NCI-H187 (cell line): ENCODE data around the gene MYO16.
"Not testable (repeated sequence)": the region's sequence is repeated elsewhere in the genome, so short reads cannot be mapped to it uniquely, and the experiment has no call there.

Experiments used
- DNase-seq, 2 experiments: peaks; one replicate each; lab custom pipeline; 2025; lab: John Stamatoyannopoulos, UW

MYO16 gene

DNA sequence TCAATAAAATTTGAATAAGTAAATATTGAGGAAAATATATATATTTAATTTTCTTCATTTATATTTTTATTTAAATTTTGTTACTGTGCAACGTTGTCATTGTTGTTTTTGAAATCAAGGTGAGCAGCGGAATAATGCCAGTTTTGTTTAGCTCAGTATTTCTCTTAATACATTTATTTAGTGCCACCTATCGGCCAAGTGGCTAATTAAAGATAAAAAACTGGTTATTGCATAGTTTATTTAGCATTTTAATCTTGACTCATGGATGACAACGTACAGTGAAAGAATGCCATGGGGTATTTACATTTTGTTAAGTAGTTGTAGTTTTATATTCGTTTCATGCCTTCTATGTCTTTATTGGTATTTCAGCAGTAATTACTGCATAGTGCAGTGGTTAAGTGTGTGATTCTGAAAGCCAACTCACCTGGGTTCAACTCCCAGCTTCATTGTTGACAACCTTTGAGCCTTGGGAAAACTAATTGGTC is 265.9 kb downstream of the MYO16 start:
- DNase-seq = peak; percentile 9 to 18

DNA sequence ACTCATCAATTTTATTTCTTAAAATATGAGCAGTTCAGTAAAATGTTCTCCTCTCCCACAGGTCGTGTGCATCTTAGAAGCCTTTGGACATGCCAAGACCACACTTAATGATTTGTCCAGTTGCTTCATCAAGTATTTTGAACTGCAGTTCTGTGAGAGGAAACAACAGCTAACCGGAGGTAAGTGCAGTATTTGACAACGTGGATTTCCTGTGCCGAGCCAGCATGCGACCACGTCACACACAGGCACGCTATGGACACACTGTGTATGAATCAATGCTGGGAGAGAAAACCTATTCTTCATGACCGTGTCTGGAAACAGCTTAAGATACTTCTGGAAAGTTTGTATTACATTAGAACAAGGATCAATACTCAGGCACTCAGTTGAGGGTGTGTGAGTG is 268.5 kb downstream of the MYO16 start:
- no peak for DNase-seq

DNA sequence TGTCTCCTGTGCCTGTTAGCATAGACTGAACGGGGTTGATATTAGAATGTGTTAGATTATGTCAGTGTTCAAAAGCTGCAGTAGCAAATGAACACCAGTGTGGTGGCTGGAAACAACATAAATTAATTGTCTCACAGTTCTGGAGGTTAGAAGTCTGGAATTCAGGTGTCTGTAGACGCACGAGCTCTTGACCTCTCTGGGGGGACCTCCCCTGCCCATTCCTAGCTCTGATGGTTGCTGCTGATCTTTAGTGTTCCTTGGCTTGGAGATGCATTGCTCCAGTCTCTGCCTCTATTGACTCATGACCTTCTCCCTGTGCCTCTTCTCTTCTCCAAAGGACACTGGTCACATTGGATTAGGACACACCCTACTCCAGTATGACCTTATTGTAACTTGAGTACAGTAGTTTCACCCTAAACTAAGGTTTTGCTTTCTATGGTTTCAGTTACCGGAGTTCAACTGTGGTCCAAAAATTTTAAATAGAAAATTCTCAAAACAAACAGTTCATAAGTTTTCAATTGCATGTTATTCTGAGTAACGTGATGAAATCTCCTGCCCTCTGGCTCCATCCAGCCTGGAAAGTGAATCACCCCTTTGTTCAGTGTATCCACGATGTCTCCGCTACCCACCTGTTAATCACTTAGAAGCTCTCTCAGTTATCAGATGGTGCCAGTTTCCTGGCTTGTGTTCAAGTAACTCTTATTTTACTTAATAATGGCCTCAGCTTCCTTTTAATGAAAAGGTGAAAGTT is 273.2 kb downstream of the MYO16 start:
- no peak for DNase-seq

DNA sequence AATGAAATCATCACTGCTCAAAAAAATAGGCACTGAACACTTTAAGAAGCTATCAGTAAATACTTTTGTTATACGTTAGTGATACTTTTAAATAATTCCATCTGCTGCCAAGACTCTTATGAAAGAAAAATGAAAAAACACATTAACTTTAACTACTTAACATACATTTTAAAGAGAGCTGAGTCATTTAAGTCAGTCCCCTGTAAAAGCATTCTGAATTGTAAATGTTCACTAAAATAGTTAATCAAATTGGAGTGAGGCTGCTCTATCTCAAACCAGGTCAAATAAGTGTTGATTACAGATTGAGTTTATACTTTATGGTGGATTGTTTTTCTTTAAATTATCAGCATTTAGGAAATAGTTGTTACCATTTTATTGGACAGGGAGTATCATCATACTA is 274.2 kb downstream of the MYO16 start:
- DNase-seq = no peak

- DNase-seq = no peak
These were observed 282.4 kb downstream of the MYO16 start for GRCh38 chr13:108911807-108912206.

GRCh38 chr13:108913731-108914130 is 284.3 kb downstream of the MYO16 start:
- DNase-seq = not testable (repeated sequence)

DNA sequence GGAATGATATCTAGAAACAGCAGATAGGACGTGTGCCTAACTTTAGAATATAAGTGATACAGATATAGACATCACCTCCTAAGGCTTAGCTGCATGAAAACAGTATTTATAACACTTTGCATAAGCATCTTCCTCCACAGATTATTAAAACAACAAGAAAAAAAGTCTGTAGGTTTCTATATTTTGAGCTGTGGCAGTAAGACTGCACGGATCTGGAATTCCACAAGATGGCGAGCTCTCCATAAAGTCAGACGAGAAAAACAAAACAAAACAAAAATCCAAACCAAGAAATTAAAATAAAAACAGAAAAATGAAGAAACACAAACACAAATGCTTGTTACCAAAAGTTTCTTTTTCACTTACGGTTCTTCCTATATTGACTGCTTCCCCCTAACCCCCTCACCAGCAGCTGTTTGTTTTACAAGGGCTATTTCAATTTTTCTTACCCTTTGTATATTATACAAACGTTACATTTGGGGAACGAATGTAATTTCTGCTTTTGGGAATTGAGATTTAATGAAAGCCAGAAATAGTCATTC is 285.8 kb downstream of the MYO16 start:
- no peak for DNase-seq

- DNase-seq = no peak
These were observed 286.5 kb downstream of the MYO16 start for GRCh38 chr13:108915634-108916512.

- no peak for DNase-seq
These were observed 288.2 kb downstream of the MYO16 start for GRCh38 chr13:108917581-108917980.

GRCh38 chr13:108919036-108919907 is 289.9 kb downstream of the MYO16 start:
- no peak for DNase-seq

DNA sequence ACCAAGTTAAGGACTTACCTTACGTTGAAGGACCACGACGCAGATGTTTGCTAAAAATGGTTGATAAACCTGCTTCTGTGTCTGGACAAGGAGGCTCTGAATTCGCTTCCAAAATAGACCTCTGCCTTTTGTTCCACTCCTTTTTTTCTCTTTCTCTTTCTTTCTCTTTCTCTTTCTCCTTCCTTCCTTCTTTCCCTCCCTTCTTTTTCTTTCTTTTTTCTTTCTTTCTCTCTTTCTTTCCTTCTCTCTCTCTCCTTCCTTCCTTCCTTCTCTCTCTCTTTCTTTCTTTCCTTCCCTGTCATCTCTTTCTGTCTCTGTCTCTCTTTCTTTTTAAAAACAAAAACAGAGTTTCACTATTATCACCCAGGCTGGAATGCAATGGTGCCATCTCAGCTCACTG is 290.7 kb downstream of the MYO16 start:
- DNase-seq = no peak

GRCh38 chr13:108921238-108921637 is 291.8 kb downstream of the MYO16 start:
- no peak for DNase-seq

DNA sequence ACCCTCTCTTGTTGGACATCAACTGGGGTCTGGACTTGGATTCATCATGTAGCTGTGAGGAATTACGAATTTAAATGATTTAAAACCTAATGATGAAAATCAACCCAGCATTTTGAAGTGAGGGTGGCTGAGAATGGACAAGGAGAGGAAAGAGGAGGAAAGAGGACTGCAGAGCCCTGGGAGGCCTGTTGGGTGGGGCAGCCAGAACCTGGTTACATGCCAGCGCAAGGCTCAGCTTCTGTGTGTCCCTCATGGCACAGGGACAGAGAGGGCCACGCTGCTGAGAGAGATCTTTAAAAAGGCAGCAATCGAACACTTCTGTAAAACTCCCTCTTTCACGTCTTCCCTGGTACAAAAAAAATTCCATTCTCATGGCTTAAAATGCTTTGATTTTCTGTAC is 292.7 kb downstream of the MYO16 start:
- DNase-seq = no peak

DNA sequence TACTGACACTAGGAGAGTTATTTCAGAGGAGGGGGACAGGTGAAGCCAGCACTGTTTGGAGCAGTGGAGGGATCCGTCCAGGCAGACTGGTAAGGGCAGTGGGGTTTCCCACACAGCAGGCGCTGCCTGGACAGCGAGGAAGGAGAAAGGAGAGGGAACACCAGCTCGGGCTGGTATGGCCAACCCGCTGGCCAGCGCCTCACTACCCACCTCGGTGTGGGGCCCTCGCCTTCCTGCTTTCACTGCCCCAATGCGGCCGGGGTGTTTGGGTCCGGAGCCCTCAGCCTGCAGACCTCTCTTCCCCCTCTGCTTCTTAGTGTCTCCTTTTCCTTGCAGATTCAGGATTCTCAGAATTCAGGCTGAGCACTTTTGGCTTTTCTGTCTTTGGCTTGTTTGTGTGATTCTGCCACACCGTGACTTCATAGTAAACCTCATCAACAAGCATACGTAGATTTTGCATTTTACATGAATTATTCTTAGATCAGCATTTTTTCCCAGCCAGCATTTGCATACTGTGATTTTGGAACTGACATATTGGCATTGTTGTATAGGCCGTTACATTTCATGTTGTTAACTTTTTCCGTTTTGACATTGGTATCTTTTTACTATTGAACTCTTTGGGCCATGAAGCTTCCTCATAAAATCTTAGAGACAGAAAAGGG is 294.1 kb downstream of the MYO16 start:
- no peak for DNase-seq

DNA sequence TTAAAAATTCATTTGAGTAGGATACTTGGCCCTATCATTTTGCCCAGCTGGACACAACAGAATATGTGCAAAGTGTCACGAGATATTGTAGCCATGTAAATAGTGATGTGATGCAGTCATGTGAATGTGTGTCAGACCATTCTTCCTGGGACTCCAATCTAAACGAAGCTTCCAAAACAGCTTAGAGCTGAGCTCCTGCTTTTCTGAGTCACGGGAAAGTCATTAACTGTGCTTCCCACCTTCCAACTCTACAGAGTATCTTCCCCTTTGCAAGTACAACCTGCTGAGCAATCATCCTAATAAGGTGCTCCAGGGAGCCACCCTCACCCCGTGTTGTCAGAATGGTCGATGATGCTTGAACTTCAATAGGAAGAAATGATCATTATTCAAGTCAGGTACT is 294.7 kb downstream of the MYO16 start:
- no peak for DNase-seq

DNA sequence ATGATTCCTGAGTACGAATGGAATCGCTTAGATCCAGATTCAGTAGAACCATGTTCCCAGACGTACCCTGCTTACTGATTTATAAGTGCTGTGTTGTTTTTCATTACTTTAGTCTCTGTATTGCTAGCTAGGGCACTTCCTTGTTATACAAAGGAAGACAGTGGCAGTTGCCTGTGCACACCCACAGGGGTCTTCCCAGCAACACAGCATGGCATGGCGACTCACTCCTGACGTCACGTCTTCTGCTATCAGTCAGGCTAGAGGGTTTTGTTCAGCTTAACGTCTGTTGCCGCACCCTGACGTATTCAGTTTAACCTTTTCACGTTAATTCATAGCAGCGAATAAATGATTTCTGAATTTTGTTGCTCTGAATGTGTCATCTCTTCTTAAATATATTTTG is 295.1 kb downstream of the MYO16 start:
- DNase-seq = no peak

GRCh38 chr13:108925070-108925469 is 295.7 kb downstream of the MYO16 start:
- DNase-seq = no peak

- DNase-seq = no peak
These were observed 297.5 kb downstream of the MYO16 start for GRCh38 chr13:108926862-108927261.

DNA sequence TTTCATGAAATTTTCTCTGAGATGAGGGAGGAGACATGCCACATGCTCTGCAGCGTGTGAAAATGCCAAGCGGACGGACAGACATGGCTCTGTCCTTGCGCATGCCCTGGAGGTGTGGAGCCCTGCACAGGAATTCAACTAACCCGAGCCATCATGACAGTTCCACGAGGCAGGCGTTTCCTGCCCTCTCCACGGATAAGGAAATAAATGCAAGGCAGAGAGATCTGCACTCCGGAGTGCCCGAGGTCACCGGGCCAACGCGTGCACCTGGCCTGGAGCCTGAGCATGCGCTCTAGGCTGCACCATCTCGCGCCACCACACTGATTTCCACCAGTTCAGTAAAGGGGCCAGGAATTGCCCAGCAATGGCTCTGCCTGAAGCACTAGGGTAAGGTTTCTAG is 298.2 kb downstream of the MYO16 start:
- no peak for DNase-seq

DNA sequence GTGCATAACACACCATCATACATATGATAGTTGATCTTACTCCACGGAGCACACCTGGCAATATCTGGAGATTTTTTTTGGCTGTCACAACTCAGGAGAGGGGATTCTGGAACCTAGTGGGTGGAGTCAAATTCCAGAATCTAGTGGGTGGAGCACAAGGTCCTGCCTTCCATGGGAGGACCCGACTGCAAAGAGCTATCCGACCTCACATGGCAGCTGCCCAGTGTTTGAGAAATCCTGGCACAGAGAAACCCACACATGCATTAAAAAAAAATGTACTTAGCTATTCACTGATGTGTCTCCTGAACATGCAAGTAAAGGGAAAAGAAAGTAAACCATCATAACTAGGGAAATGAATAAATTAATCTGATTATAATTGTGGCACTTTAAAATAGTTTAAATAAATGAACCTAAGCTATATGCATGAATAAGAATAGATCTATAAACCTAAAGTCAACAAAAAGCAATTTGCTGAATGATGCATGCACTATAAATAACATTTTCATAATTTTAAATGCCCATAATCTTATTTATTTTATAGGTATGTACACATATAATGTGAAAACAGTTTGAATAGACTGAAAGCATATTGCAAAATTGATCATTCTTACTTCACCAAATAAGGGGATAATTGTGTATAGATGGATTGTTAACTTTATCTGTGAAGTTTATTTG is 300.3 kb downstream of the MYO16 start:
- DNase-seq = no peak

- DNase-seq = no peak
These were observed 302.8 kb downstream of the MYO16 start for GRCh38 chr13:108932196-108932595.
